ENCODE measurements around the gene GNG12. TPM values are rescaled to one million over a fixed set of nuclear protein-coding genes. Genes with fewer than 3 reads are reported as not detected.

GNG12 gene
- total RNA-seq, 1 donor from 2014 or later: 1.3 TPM

DNA sequence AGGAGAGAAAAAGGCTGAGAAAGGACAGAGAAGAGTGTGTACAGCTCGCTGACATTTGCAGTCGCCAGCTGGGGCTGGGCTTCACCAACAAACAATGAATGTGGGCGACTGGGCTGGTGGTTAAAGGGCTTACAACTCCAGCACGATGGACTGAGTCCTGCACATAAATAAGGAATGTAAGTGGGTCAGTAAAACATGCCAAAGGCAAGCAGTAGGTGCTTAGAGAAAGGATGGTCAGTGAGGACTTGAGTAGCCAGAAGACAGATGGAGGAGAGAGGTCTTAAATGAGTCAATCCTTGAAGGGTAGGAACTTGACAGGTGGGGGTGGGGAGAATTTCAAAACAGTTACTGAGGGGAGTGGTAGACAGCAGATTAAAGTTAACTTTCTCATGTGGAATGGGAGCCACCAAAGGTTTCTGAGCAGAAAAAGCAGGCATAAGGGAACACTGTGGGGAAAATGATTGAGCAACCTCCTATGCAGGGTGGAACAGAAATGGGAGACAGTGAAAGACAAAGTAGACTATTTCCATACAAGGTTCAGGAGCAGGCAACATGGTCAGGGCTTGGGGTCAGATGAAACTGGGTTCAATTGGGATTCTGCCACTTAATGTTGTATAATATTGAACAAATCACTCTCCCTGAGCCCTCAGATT is 110.8 kb downstream of the GNG12 start:
- no peak overlapping the region for H3K4me3 Mint-ChIP-seq (ENCODE audit: unreplicated experiment)
- no peaks in the 10 kb centered on the region for H3K9me3 Mint-ChIP-seq (ENCODE audit: unreplicated experiment)
- no peaks in the 10 kb centered on the region for H3K36me3 Mint-ChIP-seq (ENCODE audit: unreplicated experiment)
- DNase-seq: no peak
- TF ChIP-seq, protein P1, sequence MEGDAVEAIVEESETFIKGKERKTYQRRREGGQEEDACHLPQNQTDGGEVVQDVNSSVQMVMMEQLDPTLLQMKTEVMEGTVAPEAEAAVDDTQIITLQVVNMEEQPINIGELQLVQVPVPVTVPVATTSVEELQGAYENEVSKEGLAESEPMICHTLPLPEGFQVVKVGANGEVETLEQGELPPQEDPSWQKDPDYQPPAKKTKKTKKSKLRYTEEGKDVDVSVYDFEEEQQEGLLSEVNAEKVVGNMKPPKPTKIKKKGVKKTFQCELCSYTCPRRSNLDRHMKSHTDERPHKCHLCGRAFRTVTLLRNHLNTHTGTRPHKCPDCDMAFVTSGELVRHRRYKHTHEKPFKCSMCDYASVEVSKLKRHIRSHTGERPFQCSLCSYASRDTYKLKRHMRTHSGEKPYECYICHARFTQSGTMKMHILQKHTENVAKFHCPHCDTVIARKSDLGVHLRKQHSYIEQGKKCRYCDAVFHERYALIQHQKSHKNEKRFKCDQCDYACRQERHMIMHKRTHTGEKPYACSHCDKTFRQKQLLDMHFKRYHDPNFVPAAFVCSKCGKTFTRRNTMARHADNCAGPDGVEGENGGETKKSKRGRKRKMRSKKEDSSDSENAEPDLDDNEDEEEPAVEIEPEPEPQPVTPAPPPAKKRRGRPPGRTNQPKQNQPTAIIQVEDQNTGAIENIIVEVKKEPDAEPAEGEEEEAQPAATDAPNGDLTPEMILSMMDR (IDR thresholded peaks at IDR 0.05; ENCODE audit: partially characterized antibody, unreplicated experiment): no peak
- H3K27ac Mint-ChIP-seq (ENCODE audit: unreplicated experiment): no peak overlapping the region
- no peaks in the 10 kb centered on the region for H3K4me1 Mint-ChIP-seq (ENCODE audit: low read depth, unreplicated experiment)
- H3K27me3 Mint-ChIP-seq (ENCODE audit: unreplicated experiment): no peaks in the 10 kb centered on the region

- Mint-ChIP-seq H3K27me3 (ENCODE audit: unreplicated experiment) (no peaks in the 10 kb centered on the region), H3K4me3 (ENCODE audit: unreplicated experiment) (no peak overlapping the region), H3K9me3 (ENCODE audit: unreplicated experiment) (no peaks in the 10 kb centered on the region), H3K27ac (ENCODE audit: unreplicated experiment) (no peak overlapping the region), H3K4me1 (ENCODE audit: low read depth, unreplicated experiment) (no peaks in the 10 kb centered on the region), H3K36me3 (ENCODE audit: unreplicated experiment) (no peaks in the 10 kb centered on the region)
- DNase-seq: no peak
- TF ChIP-seq, protein P1 (IDR thresholded peaks at IDR 0.05; ENCODE audit: partially characterized antibody, unreplicated experiment): no peak
Observed at GRCh38 chr1:67721650-67722291, 111.5 kb downstream of the GNG12 start.

- no peak for DNase-seq
- no peaks in the 10 kb centered on the region for H3K36me3 Mint-ChIP-seq (ENCODE audit: unreplicated experiment)
- no peak overlapping the region for H3K27ac Mint-ChIP-seq (ENCODE audit: unreplicated experiment)
- TF ChIP-seq, protein P1 (IDR thresholded peaks at IDR 0.05; ENCODE audit: partially characterized antibody, unreplicated experiment): no peak
- no peaks in the 10 kb centered on the region for H3K27me3 Mint-ChIP-seq (ENCODE audit: unreplicated experiment)
- H3K4me1 Mint-ChIP-seq (ENCODE audit: low read depth, unreplicated experiment): no peaks in the 10 kb centered on the region
- H3K4me3 Mint-ChIP-seq (ENCODE audit: unreplicated experiment): no peak overlapping the region
- H3K9me3 Mint-ChIP-seq (ENCODE audit: unreplicated experiment): no peaks in the 10 kb centered on the region
Observed at GRCh38 chr1:67721112-67721511, 112.2 kb downstream of the GNG12 start.

- H3K27me3 Mint-ChIP-seq (ENCODE audit: unreplicated experiment): no peaks in the 10 kb centered on the region
- no peaks in the 10 kb centered on the region for H3K36me3 Mint-ChIP-seq (ENCODE audit: unreplicated experiment)
- TF ChIP-seq, protein P1 (IDR thresholded peaks at IDR 0.05; ENCODE audit: partially characterized antibody, unreplicated experiment): no peak
- no peaks in the 10 kb centered on the region for H3K9me3 Mint-ChIP-seq (ENCODE audit: unreplicated experiment)
- no peak for DNase-seq
- no peak overlapping the region for H3K27ac Mint-ChIP-seq (ENCODE audit: unreplicated experiment)
- H3K4me1 Mint-ChIP-seq (ENCODE audit: low read depth, unreplicated experiment): no peaks in the 10 kb centered on the region
- H3K4me3 Mint-ChIP-seq (ENCODE audit: unreplicated experiment): no peak overlapping the region
Observed at GRCh38 chr1:67719329-67720196, 113.7 kb downstream of the GNG12 start.
